Measurements from ENCODE around the gene CELF3.

Gene CELF3

DNA sequence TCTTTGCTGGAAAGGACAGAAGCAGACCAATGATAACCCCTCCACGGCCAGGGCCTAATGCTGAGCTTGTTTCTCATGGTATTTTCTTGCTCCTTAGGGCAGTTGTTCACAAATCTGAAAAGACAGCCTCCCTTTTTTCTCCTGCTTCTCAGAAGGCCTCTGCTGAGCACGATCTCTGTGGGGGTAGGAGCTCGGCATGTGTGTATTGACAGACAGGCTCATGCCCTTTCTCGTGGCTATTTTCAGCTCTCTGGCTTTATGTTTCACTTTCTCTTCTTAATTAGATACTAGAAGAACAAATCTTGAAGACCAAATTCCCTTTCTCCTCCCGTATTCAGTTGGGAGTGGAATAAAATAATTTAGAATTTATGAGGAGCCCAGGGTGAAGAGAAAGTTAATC lies 4.0 kb upstream of the CELF3 start:
- peak; percentile 14 for FAIRE-seq

DNA sequence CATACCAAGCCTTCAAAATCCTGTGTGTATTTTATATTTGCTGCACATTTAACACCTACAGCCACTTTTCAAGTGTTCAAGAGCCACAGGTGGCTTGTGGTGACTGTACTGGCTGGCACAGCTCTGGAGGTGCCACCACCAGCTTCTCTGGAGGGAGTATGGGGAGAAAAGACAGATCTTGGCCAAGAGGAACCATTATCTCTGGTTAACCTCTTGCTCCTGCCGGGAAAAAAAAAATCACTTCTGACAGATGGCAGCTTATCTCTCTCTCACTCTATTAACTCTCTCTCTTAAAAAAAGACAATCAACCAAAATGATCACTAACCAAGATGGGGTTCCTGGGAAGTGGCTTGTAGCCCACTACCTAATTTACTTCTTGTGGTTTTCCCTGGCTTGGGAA lies 3.5 kb upstream of the CELF3 start:
- FAIRE-seq, result no peak

DNA sequence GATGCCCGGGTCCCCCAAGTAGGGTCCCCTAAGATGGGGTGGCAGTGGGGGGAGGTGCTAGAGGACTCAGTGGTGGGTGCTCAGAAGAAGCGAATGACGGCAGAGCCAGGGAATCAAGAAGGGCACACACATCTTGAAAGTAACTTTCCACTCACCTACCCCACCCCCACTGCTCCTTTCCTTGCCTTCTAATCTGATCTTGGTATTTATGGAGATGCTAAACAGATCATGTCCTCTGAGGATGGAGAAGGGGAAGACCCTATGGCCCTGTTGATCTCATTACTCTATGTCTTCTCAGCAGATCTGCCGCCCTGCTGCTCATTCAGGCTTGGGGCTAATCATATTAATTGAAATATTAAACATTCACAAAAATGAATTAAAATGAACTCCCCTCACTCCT lies 2.1 kb upstream of the CELF3 start:
- no peak for FAIRE-seq

DNA sequence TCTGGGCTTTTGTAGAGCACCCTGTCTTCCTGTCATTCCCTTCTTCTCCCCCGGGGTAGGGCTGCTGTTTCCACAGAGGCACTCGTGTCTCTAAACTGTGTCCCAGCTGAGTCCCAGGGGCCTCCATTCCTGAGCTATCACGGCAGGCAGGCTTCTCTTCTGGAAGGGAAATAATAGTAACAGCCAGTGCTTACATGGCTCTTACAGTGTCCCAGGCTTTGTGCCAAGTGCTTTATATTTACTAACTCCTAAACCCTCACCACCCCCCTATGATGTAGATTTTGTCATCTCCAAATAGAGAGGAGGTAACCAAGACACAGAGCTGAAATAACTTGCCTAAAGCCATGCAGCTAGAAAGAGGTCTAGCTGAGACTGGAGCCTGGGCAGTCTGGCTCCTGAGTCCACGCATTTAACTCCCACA lies 1.4 kb upstream of the CELF3 start:
- FAIRE-seq, result no peak

DNA sequence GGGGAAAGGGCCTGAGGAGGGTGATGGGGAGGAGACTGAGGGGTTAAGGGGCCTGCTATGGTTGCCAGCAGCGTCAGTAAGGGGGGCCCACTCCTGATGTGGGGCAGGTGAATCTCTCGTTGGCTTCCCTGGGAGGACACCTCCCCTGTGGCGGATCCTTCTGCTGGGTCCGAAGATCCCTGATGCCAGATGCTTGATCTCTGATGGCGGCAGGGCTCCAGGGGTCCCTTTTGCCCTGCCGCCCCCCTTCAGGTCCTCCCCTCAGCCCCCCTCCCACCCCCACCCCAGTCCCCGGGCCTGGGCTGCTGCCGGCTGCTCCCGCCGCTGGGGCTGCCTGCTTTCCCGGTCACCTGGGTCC lies 219 bp downstream of the CELF3 start:
- FAIRE-seq, result no peak

DNA sequence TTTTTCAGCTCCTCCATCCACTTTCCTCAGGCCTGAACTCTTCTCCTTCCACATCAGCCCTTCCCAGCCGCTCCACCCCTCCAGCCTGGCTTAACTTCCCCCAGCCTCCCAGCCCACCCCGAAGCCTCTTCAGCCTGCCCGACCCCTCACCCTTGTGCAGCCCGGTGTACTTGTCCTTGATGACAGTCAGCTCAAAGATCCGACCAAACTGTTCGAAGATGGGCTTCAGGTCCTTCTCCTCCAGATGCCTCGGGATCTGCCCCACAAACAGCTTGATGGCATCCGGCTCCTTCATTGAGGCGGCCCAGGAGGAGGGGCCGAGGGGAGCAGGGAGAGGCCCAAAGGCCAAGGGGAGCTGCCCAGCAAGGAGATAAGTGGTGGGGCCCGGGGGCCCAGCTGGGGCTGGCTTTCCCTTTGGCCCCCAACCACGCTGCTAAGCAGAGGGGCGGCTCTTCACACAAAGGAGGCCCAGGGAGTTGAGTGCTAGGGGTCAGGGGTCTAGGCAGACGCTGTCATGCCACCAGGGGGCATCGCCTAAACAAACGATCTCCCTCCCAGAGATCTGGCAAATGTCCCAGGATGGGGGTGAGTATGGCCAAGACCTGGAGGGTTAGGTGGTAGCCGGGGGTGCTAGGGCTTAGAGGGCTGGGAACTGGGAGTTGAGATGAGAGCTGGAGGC lies 738 bp downstream of the CELF3 start:
- FAIRE-seq, result no peak

DNA sequence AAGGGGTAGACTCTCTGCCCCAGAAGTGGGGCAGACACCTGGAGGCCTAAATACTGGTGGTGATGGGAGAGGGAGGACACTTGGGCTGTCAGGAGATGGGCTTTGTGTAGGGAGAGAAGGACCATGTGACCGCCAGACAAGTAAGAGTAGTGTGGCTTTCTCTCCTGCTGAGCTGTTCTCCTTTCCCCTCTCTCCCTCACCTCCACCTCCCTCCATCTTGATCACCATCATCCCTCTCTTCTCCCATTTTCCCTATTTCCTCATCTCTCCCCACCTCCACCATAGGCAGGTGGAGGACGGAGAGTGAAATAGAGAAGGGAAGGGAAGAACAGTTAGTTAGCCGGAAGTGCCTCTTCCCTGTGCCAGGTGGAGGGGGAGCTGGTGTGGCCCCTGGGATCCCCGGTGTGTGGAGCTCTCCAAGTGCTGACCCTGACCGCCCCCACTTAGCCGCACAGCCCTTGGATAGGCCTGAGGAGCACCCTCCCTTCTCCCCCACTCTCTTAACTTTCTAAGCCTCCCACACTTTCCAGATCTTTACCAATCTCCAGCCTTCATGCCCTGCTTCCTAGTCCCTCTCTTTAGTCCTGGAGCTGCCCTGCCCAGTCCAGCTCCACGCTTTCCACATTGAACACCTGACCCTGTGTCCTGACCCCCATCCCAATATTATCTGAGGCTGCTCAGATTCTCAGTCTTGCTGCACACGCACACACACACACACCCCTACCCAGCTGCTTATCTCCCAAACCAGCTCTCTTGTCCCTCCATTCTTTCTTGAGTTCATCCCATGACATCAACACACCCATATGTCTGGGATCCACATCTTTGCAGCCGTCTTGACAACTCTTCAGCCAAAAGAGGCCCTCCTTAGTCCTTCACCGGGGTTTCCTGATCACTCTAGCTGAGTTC lies 1.5 kb downstream of the CELF3 start:
- FAIRE-seq, result no peak

DNA sequence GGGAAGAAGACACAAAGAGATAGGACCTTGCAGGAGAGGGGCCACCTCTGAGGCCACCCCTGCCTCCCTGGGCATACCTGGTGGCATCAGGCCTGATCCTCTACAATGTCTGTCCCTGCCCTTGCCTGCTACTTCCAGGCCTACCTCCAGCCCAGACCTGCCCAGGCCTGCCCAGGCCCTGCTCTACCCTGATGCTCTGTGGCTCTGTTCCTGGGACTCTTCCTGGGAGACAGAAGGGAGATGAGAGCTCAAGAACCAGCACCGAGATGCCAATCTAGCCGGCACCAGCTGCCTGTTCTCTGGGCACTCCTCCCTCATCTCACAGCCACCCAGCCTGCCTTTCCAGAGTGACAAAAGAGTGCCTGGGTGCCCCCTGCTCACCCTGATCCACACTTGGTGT lies 2.7 kb downstream of the CELF3 start:
- no peak for FAIRE-seq

DNA sequence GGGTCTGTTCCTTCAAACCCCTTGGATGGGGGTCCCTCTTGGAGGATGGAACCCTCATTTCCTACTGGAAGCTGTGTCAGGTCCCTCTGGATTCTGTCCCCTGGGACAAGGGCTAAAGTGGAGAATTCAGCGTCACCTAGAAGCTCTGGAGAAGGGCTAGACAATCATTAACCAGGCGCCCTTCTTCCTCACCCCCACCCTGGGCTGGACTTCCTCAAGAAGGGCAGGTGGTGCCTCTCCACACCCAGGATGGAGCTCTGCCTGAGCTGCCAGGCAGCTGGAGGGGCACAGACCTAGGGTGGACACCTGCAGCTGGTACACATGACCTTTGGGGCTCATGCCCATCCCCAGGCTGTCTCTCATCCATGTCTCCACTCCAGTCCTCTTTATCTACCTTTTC lies 3.6 kb downstream of the CELF3 start:
- no peak for FAIRE-seq

DNA sequence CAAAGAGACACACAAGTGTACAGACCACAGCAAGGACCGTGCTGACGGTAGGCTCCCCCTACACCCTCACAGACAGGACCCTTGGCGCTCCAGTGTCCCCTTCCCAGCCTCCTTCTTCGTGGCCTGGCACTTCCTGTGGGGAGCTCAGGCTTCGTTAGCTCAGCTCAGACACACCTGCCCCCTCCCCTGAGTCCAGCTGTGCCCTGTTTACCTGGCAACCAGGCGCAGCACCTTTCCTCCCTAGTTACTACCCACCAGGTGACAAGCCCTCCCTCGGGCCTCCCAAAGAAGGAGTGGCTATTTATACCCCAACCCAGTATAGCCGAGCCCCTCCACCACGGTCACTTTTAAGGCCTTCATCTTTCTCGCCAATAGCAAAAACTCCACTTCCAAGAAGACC lies 4.7 kb downstream of the CELF3 start:
- FAIRE-seq, result no peak

DNA sequence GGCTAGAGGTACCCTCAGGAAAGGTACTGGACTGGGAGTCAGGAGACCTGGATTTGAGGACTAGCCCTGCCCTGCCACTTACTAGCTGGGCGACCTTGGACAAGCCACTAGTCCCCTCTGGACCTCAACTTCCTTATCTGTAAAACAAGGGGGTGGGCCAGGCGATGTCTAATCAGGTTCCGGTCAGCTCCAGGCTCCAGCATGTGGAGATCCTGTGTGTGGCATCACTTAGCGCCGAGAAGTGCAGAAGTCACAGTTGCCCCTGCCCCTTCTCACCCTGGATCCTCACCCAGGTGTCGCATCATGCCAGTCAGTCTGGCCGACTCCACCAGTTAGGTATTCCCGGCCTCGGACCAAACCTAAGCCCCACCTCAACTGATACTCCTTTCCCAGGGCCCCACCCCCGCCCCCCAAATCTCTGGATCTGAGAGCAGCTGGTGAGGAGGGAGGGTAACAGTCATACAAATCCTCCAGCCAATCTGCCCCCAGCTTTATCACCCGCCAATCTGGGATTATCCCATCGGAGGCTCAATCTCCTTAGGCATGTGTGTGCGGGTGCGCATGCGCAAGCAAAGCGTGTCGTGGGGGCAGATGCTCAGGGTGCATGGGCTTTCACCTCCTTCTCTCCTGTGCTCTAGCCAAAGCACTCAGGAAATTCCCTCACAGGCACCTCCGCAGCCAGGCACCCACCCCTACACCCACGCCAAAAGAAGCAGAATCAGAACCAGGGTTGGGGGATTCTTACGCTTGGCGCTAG lies 5.4 kb downstream of the CELF3 start:
- no peak for FAIRE-seq

DNA sequence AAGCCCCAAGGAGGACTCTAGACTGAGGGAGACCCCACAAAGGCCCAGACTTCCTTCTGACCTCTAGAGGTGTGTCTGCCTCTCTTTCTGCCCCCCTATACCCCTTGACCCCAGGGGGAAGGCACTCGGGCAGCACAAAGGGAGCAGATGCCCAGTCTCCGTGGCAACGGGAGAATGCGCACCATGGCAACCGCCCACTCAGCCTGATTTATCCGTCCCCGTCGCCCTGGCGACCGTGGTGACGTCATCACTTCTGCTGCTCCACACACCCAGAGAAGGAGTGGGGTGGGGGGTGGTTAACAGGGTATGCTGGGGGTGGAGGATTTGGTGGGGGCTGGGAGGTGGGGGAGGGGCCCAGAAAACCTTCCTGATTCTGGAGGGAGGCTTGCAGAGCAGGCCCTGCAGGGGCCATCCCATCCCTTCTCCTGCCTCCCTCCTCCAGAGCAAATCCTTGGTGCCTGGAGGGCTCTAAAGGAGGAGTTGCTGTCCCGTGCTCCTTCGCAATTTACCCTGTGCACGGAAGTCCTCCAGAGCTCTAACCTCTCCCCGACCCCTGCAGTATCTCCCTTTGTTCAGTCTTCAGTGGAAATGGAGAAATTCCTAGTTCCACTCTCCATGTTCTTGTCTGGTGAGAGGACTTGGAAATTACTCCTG lies 6.3 kb downstream of the CELF3 start:
- no peak for FAIRE-seq

DNA sequence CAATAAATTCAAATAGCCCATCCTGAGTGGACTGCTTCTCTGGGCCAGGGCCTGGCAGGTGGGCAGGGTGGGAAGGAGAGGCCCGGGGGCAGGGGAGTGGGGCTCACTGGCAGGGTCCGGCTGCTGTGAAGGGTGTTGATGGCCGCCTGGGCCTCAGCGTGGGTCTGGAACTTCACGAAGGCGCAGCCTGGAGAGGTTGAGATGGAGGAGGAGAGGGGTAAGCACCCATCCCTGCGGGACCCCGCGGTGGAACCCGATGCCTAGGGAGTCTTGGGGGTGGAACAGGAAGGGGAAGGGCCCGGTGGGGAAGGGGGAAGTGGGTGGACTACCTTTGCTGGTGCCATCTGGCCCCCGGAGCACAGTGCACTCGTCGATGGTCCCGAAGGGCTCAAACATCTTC lies 7.7 kb downstream of the CELF3 start:
- no peak for FAIRE-seq

DNA sequence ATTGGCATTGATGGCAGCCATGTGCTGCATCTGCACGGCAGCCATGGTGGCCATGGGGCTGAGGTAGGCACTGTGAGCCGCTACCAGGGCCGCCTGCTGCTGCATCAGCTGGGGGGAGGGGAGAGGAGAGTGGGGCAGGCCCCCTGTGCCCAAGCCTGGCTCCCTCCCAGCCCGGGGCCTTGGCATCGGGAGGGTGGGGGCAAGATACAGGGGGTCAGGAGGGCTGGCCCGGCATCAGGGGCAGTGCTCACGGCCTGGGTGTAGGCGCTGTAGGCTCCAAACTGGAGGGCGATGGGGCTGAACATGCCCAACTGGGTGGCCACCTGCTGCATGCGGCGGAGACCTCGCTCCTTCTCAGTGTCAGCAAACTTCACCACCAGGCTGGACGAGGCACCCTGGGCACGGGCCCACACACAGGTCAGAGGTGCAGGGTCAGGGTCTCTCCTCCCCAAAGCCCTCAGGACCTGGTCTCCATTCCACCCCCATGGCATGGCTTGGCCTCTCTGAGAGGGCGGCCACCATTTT lies 9.0 kb downstream of the CELF3 start:
- no peak for FAIRE-seq

DNA sequence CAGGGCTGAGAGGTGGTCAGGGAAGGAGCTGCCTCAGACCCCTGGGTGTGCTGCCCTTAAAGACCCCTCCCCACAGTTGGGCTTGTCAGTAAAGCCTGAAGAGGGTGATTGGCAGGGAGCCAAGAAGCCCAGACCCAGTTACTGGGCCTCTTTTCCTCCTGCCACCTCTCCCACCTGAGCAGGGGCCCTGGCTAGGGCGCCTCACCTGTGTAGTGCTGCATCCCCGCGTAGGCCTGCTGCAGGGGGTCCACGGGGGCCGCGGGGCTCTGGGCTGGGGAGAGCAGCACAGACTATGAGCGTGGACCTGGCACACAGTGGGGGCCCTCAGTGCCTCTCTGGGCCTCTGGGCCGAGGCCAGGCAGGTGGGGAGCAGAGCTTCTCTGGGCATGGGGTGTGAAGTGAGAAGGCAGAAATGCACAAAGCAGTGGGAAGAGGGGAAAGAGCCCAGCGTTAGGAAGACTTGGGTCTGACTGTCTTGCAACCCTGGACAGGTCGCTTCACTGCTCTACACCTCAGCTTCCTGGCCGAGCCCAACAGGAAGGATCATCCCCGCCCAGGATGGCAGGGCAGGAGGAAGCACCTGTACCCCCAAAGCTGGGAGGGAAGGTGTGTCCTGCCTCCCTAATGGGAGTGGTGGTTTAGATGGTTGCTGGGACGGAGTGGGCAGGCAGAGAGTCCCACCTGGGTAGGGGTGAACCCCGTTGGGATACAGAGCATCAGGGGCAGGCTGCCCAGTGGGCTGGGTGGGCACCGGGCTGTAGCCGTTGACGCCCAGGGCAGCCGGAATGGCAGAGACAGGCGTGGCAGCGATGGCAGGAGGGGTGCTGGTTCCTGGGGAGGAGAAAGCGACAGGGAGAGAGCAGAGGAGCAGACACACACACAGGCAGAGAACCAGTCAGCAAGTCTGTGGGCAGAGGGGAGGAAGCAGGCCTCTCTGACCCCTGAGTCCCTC lies 9.9 kb downstream of the CELF3 start:
- FAIRE-seq, result no peak

DNA sequence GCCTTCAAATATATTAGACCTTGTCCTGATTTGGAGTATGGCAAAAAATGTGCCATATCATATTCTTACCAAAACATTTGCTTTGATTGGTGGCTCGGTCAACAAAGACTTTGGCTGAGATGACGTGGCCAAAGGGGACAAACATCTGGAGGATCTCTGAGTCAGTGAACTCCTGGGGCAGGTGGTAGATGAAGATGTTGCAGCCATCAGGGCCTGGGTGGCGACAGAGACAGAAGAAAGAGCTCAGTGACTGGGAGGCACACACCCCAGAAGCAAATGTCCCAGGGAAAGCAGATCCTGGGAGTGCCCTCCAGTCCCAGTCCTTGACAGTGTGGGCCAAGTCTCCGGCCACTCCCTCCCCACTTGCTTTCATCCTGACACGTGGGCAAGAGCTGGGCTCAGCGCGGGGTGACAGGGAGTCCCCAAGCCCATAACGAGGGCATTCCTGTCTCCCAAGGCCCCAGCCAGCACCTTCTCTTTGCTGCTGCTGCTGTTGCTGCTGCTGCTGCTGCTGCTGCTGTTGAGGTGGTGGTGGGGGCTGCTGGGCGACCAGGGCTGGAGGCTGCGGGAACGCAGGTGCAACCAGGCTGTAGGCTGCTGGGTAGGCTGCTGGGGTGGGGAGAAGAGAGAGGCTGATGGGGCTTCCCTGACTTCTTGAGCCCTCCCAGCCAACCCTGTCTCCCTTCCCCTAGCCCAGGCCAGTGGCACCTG lies 10.7 kb downstream of the CELF3 start:
- no peak for FAIRE-seq

DNA sequence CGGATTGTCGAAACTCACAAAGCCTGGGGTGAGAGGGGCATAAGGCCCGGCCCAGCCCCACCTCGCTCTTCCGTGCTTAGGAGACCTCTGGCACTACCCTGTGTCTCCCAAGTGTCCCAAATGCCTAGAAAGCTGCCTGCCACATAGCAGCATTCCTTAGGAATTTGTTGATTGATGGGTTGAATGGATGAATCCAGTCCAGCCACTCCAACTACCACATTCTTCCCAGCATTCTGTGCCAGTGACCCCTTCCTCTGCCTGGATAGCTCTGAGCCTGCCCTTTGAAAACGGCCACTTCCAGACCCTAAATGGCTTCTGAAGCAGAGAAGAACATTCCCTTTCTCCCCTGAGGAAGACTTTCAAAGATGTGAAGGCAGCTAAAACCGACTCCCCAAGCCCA lies 11.5 kb downstream of the CELF3 start:
- no peak for FAIRE-seq

DNA sequence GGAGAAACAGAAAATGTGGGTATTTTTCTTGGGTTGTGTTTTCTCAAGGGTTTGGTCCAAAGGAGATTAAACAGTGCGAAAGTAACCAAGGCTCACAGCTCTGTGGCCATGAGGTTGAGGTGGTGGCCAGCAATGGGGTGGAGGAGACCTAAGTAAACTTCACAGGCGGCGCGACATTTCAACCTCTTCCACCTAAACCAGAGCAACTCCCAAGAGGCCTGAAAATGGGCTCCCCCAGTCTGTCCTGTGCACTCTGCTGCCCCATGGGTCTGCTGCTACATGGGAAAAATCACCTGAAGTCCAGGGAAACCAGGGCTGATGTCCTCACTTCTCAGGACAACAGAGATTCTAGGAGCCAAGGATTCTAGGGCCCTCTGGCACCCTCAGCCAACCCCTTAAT lies 12.4 kb downstream of the CELF3 start:
- no peak for FAIRE-seq

DNA sequence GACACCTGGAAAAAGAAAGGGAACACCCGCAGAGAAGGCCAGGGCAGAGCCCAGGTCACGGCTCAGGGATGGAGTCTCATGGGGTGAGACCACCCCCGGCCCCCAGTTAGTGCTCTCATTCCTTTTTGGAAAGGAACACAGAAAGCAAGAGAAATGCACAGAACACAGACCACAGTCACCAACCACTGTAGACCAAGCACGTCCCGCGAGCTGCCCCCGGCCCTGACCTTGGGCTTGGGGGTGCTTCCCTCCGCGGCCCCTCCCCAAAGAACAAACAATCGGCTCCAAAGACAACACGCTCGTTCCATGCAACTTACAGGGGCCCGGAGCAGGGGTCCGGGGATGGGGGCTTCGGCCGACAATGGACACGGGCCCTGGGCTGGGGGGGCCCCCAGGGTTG lies 12.8 kb downstream of the CELF3 start:
- FAIRE-seq, result no peak

DNA sequence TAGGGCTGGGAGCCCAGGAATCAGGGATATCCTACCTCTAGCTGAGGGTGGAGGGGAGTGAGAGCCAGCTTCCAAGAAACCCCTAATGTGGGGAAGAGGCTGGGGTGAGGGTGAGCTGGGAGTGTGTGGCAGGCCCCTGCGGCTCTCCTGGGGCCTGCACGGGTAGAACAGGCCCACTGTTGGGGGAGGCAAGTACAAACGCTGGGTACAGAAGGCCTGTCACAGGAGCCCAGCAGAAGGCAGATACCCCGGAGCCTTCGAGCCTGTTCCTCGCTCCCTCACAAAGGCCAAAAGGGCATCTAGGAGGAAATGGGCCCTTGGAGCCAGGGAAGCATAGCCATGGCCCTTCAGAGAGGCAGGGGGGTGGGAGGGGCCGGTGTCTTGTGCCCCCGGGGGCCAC lies 13.7 kb downstream of the CELF3 start:
- no peak for FAIRE-seq

DNA sequence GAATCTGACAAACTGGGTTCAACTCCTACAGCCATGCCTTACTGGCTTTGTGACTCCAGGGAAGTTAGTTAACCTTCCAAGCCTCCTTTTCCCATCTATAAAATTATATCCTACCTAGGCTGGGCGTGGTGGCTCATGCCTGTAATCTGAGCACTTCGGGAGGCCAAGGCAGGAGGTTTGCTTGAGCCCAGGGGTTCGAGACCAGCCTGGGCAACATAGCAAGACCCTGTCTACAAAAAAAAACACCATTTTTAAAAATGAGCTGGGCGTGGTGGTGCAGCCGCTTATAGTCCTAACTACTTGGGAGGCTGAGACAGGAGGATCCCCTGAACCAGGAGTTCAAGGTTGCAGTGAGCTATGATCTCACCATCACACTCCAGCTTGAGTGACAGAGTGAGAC lies 15.1 kb downstream of the CELF3 start:
- FAIRE-seq, result no peak
